ENCODE data around the gene NOTCH3.

Gene NOTCH3

DNA sequence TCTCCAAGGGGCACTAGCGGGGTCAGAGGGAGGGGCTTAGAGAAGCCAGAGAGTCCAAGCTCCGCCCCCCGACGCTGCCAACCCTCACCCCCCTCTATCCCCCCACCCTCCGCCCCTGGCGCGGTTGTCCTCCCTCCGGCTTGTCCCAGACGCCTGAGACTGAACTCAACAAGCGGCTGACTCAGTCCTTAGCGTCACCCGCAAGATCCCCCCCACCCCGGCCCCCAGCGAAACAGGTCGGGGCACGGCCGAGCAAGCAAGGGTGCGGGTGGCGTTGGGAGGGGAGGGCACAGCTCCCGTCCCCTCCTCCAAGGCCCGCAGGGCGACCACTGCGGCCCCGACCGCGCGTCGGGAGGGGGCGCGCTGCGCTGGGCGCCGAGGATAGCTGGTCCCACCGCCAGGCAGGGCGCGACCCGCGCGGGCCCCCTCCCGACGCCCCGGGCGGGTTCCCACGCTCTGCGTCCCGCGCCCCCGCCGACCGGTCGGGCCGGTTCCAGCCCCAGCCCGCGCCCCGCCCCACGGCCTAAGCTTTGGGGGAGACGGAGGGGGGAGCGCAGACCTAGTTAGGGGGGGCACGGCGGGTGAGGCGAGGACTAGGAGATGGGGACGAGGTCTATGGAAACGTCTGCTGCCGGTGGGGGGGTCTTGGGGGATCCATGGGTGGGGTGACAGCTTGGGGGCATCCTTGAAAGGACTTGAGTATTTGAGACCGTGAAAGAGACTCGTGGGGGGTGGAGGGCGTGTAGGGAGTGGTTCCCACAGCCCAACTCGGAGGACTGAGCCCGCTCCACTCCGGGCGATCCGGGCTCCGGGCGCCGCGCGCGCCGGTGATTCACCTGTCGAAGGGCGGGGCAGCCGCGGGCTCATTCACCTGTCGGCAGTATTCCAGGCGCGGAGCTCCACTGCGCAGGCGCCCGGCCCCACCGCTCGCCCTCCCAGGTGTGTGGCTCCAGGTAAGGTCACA lies 5.1 kb downstream of the NOTCH3 start:
- Histone ChIP-seq H3K27me3 (ENCODE audit: control insufficient read depth, insufficient read depth, low read length, poor library complexity, severe bottlenecking) (no peaks in the 10 kb centered on the region), H3K4me3 (ENCODE audit: insufficient read depth, low read depth, low read length) (peak overlapping the region; percentile 42), H3K4me1 (ENCODE audit: control insufficient read depth, insufficient read depth, low read length) (peaks cover 8% of the 10 kb centered on the region), H3K36me3 (ENCODE audit: control insufficient read depth, insufficient read depth, low read length) (peaks cover 27% of the 10 kb centered on the region), H3K27ac (ENCODE audit: insufficient read depth, low read depth, low read length, poor library complexity, severe bottlenecking) (no peak overlapping the region), H3K9me3 (ENCODE audit: control insufficient read depth, low read length) (no peaks in the 10 kb centered on the region)
- 3% methylated on average over 87 to 91 of the region's 91 CpGs for WGBS, 2 experiments

DNA sequence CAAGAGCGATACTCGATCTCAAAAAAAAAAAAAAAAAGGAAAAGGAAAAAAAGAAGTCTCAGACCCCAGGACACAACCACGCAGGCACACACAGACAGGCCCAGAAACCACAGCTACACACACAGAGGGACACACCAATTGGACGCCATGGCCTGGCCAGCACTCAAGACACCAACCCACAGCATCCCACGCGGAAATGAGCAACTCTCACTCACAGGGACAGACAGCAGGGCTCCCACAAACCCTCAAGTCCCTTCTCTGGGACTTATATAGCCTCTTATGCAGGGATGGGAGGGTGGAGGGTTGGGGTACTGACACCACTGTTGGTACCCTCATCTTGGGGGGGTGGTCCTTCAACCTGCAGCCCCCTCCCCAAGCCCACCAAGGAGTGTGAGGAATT lies 5.9 kb downstream of the NOTCH3 start:
- peaks cover 31% of the 10 kb centered on the region for H3K36me3 ChIP-seq (ENCODE audit: control insufficient read depth, insufficient read depth, low read length)
- H3K27me3 ChIP-seq (ENCODE audit: control insufficient read depth, insufficient read depth, low read length, poor library complexity, severe bottlenecking), result no peaks in the 10 kb centered on the region
- no peaks in the 10 kb centered on the region for H3K9me3 ChIP-seq (ENCODE audit: control insufficient read depth, low read length)
- WGBS, 2 experiments, result 76 to 82% methylated on average over 6 of the region's 6 CpGs
- no peak overlapping the region for H3K27ac ChIP-seq (ENCODE audit: insufficient read depth, low read depth, low read length, poor library complexity, severe bottlenecking)
- H3K4me1 ChIP-seq (ENCODE audit: control insufficient read depth, insufficient read depth, low read length), result peaks cover 8% of the 10 kb centered on the region
- peak overlapping the region; percentile 42 for H3K4me3 ChIP-seq (ENCODE audit: insufficient read depth, low read depth, low read length)

DNA sequence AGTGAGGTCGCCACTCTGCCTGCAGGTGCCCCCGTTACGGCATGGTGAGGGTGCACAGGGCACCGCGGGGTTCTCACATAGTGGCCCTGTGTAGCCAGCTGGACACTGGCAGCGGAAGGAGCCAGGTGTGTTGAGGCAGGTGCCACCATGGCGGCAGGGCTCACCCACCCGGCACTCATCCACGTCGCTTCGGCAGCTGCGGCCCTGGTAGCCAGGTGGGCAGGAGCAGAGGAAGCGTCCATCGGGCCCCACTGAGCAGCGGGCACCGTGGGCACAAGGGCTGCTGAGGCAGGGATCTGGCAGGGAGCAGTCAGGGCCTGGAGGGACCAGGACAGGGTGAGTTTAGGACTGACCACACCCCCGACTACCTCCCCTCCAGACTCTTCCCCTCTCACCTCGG lies 8.8 kb downstream of the NOTCH3 start:
- Histone ChIP-seq H3K36me3 (ENCODE audit: control insufficient read depth, insufficient read depth, low read length) (peaks cover 45% of the 10 kb centered on the region), H3K4me3 (ENCODE audit: insufficient read depth, low read depth, low read length) (no peak overlapping the region), H3K27me3 (ENCODE audit: control insufficient read depth, insufficient read depth, low read length, poor library complexity, severe bottlenecking) (no peaks in the 10 kb centered on the region), H3K27ac (ENCODE audit: insufficient read depth, low read depth, low read length, poor library complexity, severe bottlenecking) (no peak overlapping the region), H3K9me3 (ENCODE audit: control insufficient read depth, low read length) (no peaks in the 10 kb centered on the region), H3K4me1 (ENCODE audit: control insufficient read depth, insufficient read depth, low read length) (peaks cover 4% of the 10 kb centered on the region)
- 96% methylated on average over 18 of the region's 18 CpGs for WGBS, 2 experiments

DNA sequence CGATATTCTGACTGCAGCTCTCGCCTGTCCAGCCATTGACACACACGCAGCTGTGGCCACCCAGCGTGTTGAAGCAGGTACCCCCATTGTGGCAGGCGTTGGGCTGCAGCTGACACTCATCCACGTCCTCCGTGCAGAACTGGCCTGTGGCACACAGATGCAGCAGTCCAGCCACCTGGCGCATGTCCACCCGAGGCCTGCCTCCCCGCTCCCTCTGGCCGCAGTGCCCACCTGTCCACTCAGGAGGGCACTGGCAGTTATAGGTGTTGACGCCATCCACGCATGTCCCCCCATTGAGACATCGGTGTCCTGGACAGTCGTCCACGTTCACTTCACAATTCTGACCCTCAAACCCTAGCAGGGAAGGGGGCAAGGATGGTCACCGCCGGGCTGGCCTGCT lies 9.3 kb downstream of the NOTCH3 start:
- Histone ChIP-seq H3K27ac (ENCODE audit: insufficient read depth, low read depth, low read length, poor library complexity, severe bottlenecking) (no peak overlapping the region), H3K4me1 (ENCODE audit: control insufficient read depth, insufficient read depth, low read length) (peaks cover 4% of the 10 kb centered on the region), H3K9me3 (ENCODE audit: control insufficient read depth, low read length) (no peaks in the 10 kb centered on the region), H3K27me3 (ENCODE audit: control insufficient read depth, insufficient read depth, low read length, poor library complexity, severe bottlenecking) (no peaks in the 10 kb centered on the region), H3K36me3 (ENCODE audit: control insufficient read depth, insufficient read depth, low read length) (peaks cover 50% of the 10 kb centered on the region), H3K4me3 (ENCODE audit: insufficient read depth, low read depth, low read length) (no peak overlapping the region)
- WGBS, 2 experiments, result 96 to 97% methylated on average over 18 of the region's 18 CpGs

DNA sequence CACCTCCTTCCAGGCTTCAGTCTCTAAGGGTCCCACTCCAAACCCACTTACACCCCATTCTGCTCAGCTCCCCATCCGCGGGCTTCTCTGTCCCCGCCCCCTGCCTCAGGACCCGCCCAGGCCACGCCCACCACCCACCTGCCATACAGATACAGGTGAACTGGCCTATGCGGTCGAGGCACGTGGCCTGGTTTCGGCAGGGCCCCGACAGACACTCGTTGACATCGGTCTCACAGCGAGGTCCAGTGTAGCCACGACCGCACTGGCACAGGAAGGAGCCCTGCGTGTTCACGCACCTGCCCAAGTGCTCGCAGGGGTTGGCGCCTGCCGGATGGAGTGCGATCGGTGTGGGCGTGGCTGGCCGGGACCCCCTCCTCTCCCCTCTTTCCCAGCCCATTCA lies 11.9 kb downstream of the NOTCH3 start:
- H3K4me1 ChIP-seq (ENCODE audit: control insufficient read depth, insufficient read depth, low read length), result no peaks in the 10 kb centered on the region
- 95 to 96% methylated on average over 24 of the region's 24 CpGs for WGBS, 2 experiments
- H3K4me3 ChIP-seq (ENCODE audit: insufficient read depth, low read depth, low read length), result no peak overlapping the region
- H3K9me3 ChIP-seq (ENCODE audit: control insufficient read depth, low read length), result no peaks in the 10 kb centered on the region
- H3K27ac ChIP-seq (ENCODE audit: insufficient read depth, low read depth, low read length, poor library complexity, severe bottlenecking), result no peak overlapping the region
- H3K36me3 ChIP-seq (ENCODE audit: control insufficient read depth, insufficient read depth, low read length), result peaks cover 74% of the 10 kb centered on the region
- H3K27me3 ChIP-seq (ENCODE audit: control insufficient read depth, insufficient read depth, low read length, poor library complexity, severe bottlenecking), result no peaks in the 10 kb centered on the region

DNA sequence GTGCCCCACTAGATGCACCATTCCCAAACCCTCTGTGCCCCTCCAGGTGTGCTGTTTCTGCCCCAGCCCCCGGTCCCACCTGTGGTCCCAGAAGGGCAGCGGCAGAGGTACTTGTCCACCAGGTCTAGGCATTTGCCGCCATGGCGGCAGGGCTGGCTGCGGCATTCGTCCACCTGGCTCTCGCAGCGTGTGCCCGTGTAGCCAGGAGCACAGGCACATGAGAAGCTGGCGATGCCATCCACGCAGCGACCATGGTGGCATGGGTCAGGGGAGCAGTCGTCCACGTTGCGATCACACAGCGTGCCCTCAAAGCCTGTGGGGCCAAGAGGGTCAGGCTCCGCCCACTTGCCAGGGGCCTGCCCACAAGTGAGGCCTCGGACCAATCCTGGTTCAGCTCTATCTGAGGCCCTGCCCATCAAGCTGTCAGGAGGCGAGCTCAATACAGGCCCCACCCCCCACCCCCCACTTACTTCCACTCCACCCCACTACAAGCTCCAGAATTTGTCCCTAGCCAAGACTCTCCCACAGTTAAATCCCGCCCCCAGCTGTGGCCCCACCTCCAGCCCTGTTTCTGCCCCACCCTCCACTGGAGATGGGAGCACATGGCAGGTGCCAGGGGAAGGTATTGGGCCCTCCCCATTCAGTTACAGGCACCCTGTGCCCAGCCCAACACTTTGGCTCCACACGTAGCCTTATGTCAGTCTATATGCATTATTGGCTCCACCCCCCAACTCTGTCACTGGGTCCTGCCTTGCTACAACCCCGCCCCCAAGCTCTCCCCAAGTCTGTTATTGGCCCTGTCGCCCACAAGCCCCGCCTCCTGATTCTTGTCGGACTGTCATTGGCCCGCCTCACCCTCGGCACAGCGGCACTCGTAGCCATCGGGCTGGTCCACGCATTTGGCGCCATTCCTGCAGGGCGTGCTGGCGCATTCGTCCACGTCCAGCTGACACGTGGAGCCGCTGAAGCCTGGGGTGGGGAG lies 13.5 kb downstream of the NOTCH3 start:
- Histone ChIP-seq H3K9me3 (ENCODE audit: control insufficient read depth, low read length) (no peaks in the 10 kb centered on the region), H3K4me3 (ENCODE audit: insufficient read depth, low read depth, low read length) (no peak overlapping the region), H3K36me3 (ENCODE audit: control insufficient read depth, insufficient read depth, low read length) (peaks cover 65% of the 10 kb centered on the region), H3K27ac (ENCODE audit: insufficient read depth, low read depth, low read length, poor library complexity, severe bottlenecking) (no peak overlapping the region), H3K27me3 (ENCODE audit: control insufficient read depth, insufficient read depth, low read length, poor library complexity, severe bottlenecking) (no peaks in the 10 kb centered on the region), H3K4me1 (ENCODE audit: control insufficient read depth, insufficient read depth, low read length) (no peaks in the 10 kb centered on the region)
- WGBS, 2 experiments, result 95 to 96% methylated on average over 38 of the region's 38 CpGs

DNA sequence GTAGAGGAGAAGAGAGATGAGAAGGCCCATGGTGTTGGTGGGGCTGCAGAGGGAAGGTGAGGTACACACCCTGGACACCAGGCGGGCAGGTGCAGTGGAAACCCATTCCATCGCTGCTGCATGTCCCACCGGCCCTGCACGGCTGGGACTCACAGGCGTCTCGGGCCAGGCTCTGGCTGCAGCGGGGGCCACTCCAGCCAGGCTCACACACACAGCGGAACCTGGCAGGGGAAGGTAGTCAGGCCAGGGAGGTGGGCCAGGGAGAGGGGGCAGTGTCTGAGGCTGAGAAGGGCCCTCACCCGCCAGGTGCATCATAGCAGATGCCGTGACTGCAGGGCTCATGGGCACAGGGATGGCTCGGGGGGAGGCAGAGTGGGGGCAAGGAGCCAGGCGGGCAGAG lies 15.6 kb downstream of the NOTCH3 start:
- Histone ChIP-seq H3K27ac (ENCODE audit: insufficient read depth, low read depth, low read length, poor library complexity, severe bottlenecking) (no peak overlapping the region), H3K4me3 (ENCODE audit: insufficient read depth, low read depth, low read length) (no peak overlapping the region), H3K27me3 (ENCODE audit: control insufficient read depth, insufficient read depth, low read length, poor library complexity, severe bottlenecking) (no peaks in the 10 kb centered on the region), H3K4me1 (ENCODE audit: control insufficient read depth, insufficient read depth, low read length) (no peaks in the 10 kb centered on the region), H3K9me3 (ENCODE audit: control insufficient read depth, low read length) (no peaks in the 10 kb centered on the region), H3K36me3 (ENCODE audit: control insufficient read depth, insufficient read depth, low read length) (peaks cover 59% of the 10 kb centered on the region)
- WGBS, 2 experiments, result 94 to 96% methylated on average over 12 of the region's 12 CpGs

DNA sequence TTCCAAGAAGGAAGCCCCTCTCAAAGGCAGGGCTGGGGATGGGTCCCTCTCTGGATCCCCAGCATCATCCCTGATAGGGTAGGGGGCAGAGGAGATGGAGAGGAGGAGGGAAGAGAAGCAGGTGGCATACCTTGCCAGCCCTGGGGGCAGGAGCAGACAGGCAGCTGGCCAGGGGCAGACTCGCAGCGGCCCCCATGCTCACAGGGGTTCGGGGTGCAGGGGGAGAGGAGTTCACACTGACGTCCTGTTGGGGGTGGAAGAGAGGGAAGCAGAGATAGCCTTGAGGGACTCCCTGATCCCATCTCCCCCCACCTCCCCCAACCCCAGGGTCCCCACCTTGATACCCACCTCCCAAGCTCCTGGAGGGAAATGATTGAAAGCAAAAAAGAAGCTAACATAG lies 16.0 kb downstream of the NOTCH3 start:
- H3K9me3 ChIP-seq (ENCODE audit: control insufficient read depth, low read length), result no peaks in the 10 kb centered on the region
- no peak overlapping the region for H3K4me3 ChIP-seq (ENCODE audit: insufficient read depth, low read depth, low read length)
- no peak overlapping the region for H3K27ac ChIP-seq (ENCODE audit: insufficient read depth, low read depth, low read length, poor library complexity, severe bottlenecking)
- H3K4me1 ChIP-seq (ENCODE audit: control insufficient read depth, insufficient read depth, low read length), result no peaks in the 10 kb centered on the region
- 97% methylated on average over 3 to 4 of the region's 4 CpGs for WGBS, 2 experiments
- H3K36me3 ChIP-seq (ENCODE audit: control insufficient read depth, insufficient read depth, low read length), result peaks cover 58% of the 10 kb centered on the region
- no peaks in the 10 kb centered on the region for H3K27me3 ChIP-seq (ENCODE audit: control insufficient read depth, insufficient read depth, low read length, poor library complexity, severe bottlenecking)

DNA sequence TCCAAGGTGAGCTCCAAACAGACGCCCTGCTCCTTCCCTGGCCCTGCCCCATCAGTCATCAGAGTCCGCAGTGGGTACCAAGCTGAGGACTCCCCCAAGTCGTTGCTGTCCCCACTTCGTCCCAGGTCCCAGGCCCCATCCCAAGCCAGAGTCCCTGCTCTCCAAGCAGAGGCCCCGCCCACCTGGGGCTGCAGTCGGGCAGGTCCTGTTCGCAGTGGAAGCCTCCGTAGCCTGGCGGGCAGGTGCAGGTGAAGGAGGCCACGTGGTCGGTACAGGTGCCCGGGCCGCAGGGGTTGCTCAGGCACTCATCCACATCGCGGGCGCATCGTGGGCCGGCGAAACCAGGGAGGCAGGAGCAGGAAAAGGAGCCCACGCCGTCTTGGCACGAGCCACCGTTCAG lies 19.4 kb downstream of the NOTCH3 start:
- H3K36me3 ChIP-seq (ENCODE audit: control insufficient read depth, insufficient read depth, low read length), result peaks cover 41% of the 10 kb centered on the region
- no peaks in the 10 kb centered on the region for H3K4me1 ChIP-seq (ENCODE audit: control insufficient read depth, insufficient read depth, low read length)
- H3K27me3 ChIP-seq (ENCODE audit: control insufficient read depth, insufficient read depth, low read length, poor library complexity, severe bottlenecking), result no peaks in the 10 kb centered on the region
- H3K4me3 ChIP-seq (ENCODE audit: insufficient read depth, low read depth, low read length), result no peak overlapping the region
- WGBS, 2 experiments, result 90 to 91% methylated on average over 23 of the region's 23 CpGs
- no peaks in the 10 kb centered on the region for H3K9me3 ChIP-seq (ENCODE audit: control insufficient read depth, low read length)
- no peak overlapping the region for H3K27ac ChIP-seq (ENCODE audit: insufficient read depth, low read depth, low read length, poor library complexity, severe bottlenecking)
